Measurements from ENCODE around the gene KLK6.
A peak's percentile ranks its signal among the peaks of the same experiment; 100 is the strongest.

The KLK6 gene

GRCh38 chr19:50947123-50947522, 22.3 kb downstream of the KLK6 start:
- DNase-seq, result no peak

GRCh38 chr19:50944795-50945194, 24.6 kb downstream of the KLK6 start:
- no peak for DNase-seq

DNA sequence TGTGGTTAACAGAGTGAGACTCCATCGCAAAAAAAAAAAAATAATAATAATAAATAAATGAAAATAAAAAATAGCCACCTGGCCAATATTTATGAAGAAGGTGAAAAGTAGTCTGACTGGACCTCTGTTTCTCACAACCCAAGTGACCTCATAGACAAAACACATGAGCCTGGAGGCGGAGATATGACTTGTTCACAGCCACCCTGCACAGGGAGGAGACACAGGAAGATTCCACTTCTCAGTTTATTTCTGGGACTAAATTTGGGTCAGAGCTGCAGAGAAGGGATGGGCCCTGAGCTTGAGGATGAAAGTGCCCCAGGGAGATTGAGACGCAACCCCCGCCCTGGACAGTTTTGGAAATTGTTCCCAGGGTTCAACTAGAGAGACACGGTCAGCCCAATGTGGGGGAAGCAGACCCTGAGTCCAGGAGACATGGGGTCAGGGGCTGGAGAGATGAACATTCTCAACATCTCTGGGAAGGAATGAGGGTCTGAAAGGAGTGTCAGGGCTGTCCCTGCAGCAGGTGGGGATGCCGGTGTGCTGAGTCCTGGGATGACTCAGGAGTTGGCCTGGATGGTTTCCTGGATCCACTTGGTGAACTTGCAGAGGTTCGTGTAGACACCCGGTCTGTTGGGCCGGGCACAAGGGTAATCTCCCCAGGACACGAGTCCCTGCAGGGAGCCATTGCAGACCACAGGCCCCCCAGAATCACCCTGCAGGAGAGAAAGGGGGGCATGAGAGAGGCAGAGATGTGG, 26.1 kb downstream of the KLK6 start:
- DNase-seq, result no peak

DNA sequence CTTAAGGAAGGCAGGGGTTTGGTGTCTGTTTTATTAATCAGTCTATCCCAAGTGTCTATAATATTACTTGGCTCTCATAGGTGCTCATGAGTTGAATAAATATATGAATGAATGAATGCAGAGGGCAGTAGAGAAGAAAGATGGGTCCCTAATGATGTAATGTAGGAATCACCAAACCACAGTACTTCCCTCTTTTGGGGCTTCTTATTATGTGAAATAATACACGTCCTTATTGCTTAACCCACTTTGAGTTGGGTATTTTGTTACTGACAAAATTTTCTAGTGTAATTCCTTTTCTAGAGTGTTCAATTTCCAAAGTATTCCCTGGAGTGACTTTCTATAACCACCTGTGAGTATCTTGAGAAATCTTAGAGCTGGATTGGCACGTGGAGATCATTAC, 29.8 kb downstream of the KLK6 start:
- no peak for DNase-seq

DNA sequence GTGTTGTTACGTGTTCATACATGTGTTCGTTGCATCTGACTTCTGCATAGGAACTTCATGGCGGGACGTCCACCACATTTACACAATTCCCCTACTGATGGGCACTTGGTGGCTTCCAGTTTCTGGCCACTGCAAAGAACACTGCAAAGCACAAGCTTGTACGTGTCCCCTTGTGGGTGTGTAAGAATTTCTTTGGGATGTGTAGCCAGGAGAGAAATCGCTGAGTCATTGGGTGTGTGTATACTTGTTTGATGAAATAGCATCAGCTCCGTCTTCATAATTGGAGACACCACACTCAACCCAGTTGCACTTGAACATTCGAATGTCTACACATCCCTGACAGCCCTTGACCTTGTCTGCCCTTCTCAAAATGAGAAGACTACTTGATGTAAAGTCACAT, 35.8 kb downstream of the KLK6 start:
- no peak for DNase-seq

GRCh38 chr19:50932690-50933083, 36.7 kb downstream of the KLK6 start:
- DNase-seq, result no peak

DNA sequence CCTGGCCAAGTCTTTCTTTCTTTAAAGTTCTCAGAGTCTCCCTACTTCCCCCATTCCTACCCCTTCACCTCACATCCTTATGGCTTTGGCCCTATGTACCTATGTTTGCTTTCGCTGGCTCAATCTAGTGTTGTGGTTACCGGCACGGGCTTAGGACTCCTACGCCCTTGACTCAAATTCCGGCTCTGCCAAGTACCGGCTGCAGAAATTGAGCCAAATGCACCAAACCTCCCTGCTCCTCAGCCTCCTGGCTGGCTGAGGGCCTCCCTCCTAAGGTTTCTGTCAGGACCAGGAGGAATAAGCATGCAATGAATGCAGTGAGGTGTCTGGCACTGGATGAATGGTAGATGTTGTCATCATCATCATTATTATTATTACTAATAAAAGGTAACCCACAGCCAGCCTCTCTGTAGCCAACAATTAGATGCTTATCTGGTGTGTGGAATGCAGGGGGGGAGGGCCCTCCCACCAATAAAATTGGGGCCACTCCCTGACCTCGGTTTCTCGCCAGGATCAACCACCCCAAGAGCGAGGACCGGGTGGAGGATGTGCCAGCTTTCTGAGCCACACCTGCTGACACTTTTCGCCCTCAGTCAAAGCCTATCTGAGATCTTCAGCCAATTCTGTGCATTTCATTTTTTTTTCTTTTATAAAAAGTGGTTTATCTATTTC, 37.2 kb downstream of the KLK6 start:
- no peak for DNase-seq

GRCh38 chr19:50931023-50931422, 38.4 kb downstream of the KLK6 start:
- no peak for DNase-seq

DNA sequence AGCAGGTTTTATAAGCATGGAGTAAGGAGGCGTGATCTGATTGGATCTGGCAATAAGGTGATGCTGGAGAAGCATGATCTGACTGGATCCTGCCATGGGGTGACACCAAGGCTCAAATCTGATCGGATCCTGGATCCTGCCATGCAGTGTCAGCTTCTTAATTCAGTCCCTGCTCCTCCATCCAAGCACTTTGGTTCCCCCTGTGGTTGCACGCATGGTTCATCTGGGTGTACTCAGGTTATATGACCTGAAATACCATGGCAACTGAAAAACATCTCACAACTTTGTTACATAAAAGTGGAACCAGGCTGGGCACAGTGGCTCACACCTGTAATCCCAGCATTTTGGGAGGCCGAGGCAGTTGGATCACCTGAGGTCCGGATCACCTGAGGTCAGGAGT, 40.6 kb downstream of the KLK6 start:
- no peak for DNase-seq

DNA sequence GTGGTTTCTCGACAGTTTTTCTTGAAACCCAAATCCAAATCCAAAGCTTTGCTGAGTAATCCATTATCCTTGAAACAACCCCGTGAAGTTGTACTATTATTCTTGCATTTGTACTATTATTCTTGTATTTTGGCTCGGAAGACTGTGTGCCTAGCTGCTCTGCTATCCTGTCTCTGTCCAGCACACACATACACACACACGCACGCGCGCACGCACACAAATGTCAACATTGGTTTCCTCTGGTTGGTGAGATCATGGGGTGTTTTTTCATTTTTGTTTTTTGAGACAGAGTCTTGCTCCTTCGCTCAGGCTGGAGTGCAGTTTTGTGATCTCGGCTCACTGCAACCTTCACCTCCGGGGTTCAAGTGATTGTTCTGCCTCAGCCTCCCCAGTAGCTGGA, 43.2 kb downstream of the KLK6 start:
- DNase-seq, result no peak

DNA sequence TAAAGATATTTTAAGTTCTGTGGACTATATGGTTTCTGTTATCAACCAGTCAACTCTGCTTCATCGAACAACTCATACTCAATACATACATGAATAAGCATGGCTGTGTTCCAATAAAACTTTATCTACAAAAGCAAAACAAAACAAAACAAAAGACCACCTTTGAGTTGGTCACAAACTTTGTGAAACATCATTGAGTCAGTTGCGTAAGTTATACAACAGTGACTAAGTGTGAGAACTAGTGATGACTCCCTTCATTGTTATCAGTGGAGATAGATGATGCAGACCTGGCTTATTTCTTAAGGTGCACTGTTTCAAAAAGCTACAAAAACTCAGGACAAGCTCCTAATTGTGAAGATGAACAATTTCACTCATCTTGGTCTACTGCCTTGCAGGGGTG, 43.7 kb downstream of the KLK6 start:
- DNase-seq, result no peak

GRCh38 chr19:50924586-50924985, 44.8 kb downstream of the KLK6 start:
- DNase-seq, result no peak

DNA sequence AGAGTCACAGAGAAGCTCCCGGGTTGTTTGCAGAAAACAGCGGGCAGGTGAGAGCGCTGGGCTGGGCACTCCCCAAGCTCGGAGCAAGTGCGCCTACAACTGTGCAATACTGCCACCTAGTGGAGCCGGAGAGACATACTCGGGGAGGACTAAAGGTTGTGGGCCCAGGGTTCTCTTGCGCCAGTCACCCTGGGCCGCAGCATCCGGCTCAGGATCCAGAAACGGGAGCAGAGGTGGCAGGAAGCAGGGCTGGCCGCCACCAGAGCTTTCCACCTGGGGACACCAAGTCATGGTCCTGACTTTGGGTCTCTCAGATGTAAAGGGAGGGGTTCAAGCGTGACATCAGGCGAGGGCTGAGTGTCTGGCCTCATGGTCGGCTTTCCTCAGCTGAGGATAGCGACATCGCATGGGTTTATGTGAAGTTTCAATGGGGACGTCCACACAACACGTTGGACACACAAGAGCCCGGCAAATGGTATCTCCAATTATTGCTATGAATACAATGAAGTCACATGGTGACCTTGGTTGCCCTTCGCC, 47.0 kb downstream of the KLK6 start:
- DNase-seq, result peak; percentile 68

DNA sequence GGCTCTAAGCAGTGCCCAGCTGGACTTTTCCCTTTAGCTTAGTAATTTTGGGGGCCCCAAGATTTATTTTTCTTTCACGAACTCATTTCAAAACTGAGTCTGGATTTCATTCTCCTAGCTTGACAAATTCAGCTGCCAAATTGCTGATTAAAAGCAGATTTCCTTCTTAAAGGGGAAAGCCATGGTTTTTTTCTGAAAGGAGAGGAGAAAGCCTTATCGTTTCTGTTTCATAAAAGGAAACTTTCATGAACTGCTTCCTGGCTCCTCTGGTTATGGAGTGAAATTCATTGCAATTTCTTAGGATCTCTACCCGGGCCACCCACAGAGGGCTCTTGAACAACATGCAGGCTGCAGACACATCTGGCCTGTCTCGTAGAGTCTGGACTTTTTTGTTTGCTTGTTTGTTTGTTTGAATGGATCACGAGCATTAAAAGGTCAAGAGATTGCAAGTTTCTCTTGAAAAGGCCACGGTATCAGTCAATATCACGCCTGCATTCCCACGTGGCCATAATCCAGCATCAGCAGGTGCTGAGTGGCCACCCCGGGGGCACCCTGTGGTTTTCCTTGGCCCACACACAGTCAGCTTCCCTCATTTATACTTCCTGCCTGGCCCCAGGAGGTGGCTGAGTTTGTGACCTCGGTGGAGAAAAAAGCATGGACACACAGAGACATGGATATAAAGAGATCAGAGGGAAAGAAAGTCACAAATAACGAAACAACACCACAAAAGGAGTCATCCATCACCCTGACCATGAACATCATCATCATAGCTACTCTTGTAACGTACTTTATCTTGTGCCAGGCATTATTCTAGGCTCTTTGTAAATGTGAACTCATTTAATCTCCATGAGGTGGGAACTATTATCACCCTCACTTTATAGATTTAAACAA, 47.7 kb downstream of the KLK6 start:
- DNase-seq, result no peak

GRCh38 chr19:50916069-50916468, 53.3 kb downstream of the KLK6 start:
- DNase-seq, result no peak

- no peak for DNase-seq
These were observed 56.4 kb downstream of the KLK6 start for GRCh38 chr19:50912727-50913716.

DNA sequence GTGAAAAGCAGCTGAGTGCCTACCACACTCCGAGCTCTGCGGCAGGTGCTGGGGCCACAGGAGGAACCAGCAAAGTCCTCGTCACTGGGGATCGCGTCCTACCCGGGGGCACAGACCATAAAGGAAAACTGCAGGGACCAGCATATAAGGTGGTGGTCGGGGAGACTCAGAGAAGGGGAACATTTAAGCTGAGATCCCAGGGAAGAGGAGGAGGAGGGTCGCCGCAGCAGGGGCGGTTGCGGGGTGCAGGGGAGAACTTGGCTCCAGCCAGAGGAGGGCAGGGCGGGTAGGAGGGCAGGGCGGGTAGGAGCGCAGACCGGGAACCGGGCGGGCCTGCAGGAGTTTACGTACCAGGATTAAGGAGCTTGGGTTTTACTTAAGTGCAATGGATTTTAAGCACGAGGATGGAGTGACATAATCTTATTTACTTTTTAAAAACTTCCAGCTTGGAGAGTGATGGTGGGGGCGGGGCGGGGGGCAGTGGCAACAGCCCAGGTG, 57.2 kb downstream of the KLK6 start:
- DNase-seq, result no peak

- no peak for DNase-seq
These were observed 57.9 kb downstream of the KLK6 start, which contains the start of gene KLK4 for GRCh38 chr19:50911206-50912101. KLK4 (minus strand) TSS chr19:50911395; CDS start chr19:50910738, 657 bp downstream.

GRCh38 chr19:50910722-50911121, 58.7 kb downstream of the KLK6 start:
- no peak for DNase-seq

DNA sequence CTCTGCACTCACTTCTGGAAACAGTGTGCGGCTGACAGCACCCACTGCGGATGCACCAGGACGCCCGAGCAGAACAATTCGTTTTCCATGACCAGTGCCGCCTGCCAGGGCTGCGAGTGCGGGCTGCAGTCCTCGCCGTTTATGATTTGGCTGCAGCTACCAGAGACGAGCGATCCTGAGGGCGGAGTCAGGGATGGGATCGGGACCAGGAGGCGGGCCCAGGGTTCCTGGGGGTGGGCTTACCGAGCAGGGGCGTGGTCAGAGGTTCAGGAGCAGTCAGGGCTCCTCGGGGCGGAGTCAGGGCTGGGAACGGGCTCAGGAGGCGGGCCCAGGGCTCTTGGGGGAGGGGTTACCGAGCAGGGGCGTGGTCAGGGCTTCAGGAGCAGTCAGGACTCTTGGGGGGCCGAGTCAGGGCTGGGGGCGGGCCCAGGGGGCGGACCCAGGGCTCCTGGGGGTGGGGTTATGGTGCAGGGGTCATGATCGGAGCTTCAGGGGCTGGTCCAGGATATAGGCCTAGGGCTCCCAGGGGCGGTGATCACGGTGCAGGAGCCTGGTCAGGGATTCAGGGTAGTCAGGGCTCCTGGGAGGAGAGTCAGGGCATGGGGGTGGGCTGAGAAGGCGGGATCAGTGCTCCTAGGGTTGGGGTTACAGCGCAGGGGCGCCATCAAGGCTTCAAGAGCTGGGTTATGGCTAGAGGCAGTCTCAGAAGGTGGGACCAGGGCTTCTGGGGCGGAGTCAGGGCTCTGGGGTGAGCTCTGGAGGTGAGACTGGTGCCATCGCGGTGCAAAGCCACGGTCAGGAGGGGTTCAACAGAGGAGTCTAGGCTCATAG, 59.9 kb downstream of the KLK6 start:
- no peak for DNase-seq

Measured in NK-92 treated with Interleukin-12 subunit alpha and Interleukin-12 subunit beta, amount 100 ng/mL, for 24 hours (cell line).